ENCODE measurements around the gene FAM83C.
A peak's percentile ranks its signal among the peaks of the same experiment; 100 is the strongest.
"Not testable (repeated sequence)": the region's sequence is repeated elsewhere in the genome, so short reads cannot be mapped to it uniquely, and the experiment has no call there.

Gene FAM83C

GRCh38 chr20:35318502-35319157 is 26.4 kb upstream of the FAM83C start:
- DNase-seq (ENCODE audit: low spot score): peak; percentile 58

- no peak for DNase-seq (ENCODE audit: low spot score)
Observed at GRCh38 chr20:35317416-35318210, 25.4 kb upstream of the FAM83C start.

- DNase-seq (ENCODE audit: low spot score): no peak
Observed at GRCh38 chr20:35316086-35316485, 23.9 kb upstream of the FAM83C start.

GRCh38 chr20:35315632-35316020 is 23.4 kb upstream of the FAM83C start:
- DNase-seq (ENCODE audit: low spot score): not testable (repeated sequence)

GRCh38 chr20:35314816-35315631 is 22.8 kb upstream of the FAM83C start:
- DNase-seq (ENCODE audit: low spot score): no peak

GRCh38 chr20:35312318-35312717 is 20.1 kb upstream of the FAM83C start:
- DNase-seq (ENCODE audit: low spot score): no peak

- no peak for DNase-seq (ENCODE audit: low spot score)
Observed at GRCh38 chr20:35311822-35312221, 19.6 kb upstream of the FAM83C start.

GRCh38 chr20:35311409-35311808 is 19.2 kb upstream of the FAM83C start:
- DNase-seq (ENCODE audit: low spot score): no peak

- DNase-seq (ENCODE audit: low spot score): no peak
Observed at GRCh38 chr20:35307666-35308653, 15.7 kb upstream of the FAM83C start.

GRCh38 chr20:35306931-35307517 is 14.8 kb upstream of the FAM83C start:
- DNase-seq (ENCODE audit: low spot score): peak; percentile 78

- DNase-seq (ENCODE audit: low spot score): no peak
Observed at GRCh38 chr20:35305682-35306556, 13.7 kb upstream of the FAM83C start.

- DNase-seq (ENCODE audit: low spot score): no peak
Observed at GRCh38 chr20:35304956-35305355, 12.7 kb upstream of the FAM83C start.

- peak; percentile 90 for DNase-seq (ENCODE audit: low spot score)
Observed at GRCh38 chr20:35303735-35304491, 11.7 kb upstream of the FAM83C start.

- DNase-seq (ENCODE audit: low spot score): no peak
Observed at GRCh38 chr20:35303382-35303734, 11.1 kb upstream of the FAM83C start.

- DNase-seq (ENCODE audit: low spot score): no peak
Observed at GRCh38 chr20:35302421-35303335, 10.5 kb upstream of the FAM83C start.

- DNase-seq (ENCODE audit: low spot score): no peak
Observed at GRCh38 chr20:35301426-35301825, 9.2 kb upstream of the FAM83C start.

- DNase-seq (ENCODE audit: low spot score): no peak
Observed at GRCh38 chr20:35300469-35301262, 8.4 kb upstream of the FAM83C start.

- no peak for DNase-seq (ENCODE audit: low spot score)
Observed at GRCh38 chr20:35299780-35300179, 7.6 kb upstream of the FAM83C start.

All from iPS-NIHi11 (cell line).